AG09309 (cell line): Measurements from ENCODE around the gene TFF1.

Experiments
- DNase-seq: peaks from one replicate; pipeline ENCODE4 v3.0.0-alpha.2; 2010; ENCODE audit warnings: low read depth
- H3K4me3 ChIP-seq: 2 replicates; pipeline ENCODE4 v1.5.1; 2011; ENCODE audit warnings: mild to moderate bottlenecking, low read depth, low read length, moderate library complexity; ENCODE audit not compliant: control insufficient read depth
- CTCF ChIP-seq: IDR thresholded peaks from 2 replicates; pipeline ENCODE4 v1.5.1; 2011; ENCODE audit warnings: mild to moderate bottlenecking, low read depth, low read length, inconsistent platforms; ENCODE audit not compliant: insufficient read depth, control insufficient read depth; ENCODE audit errors: missing control alignments

The TFF1 gene

GRCh38 chr21:42384156-42384945 is 18.0 kb upstream of the TFF1 start:
- H3K4me3 ChIP-seq, result no peak overlapping the region
- no peak for TF ChIP-seq CTCF
- DNase-seq, result no peak

DNA sequence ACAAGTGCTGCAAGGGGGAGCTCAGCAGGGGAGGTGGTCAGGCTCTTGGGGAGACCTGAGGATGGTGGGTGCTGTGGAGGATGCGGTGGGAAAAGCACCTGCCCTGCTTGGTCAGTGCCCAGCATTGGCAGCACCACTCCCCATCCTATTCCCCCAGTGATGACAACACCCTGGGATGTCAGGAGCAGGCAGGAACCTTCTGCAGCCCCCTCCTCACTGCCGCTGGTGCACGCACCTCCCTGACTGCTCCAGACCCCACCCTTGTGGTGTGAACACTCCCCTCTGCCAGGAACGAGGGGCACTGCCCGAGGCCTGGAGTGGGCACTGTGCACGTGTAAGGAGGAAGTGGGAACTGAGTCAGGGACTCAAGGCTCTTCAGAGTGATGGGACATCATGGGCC is 17.0 kb upstream of the TFF1 start:
- no peak for TF ChIP-seq CTCF
- no peak overlapping the region for H3K4me3 ChIP-seq
- no peak for DNase-seq

GRCh38 chr21:42382915-42383314 is 16.6 kb upstream of the TFF1 start:
- TF ChIP-seq CTCF, result no peak
- DNase-seq, result no peak
- H3K4me3 ChIP-seq, result no peak overlapping the region

- no peak for DNase-seq
- peak; percentile 60 for TF ChIP-seq CTCF
- H3K4me3 ChIP-seq, result no peak overlapping the region
Observed at GRCh38 chr21:42381347-42381984, 15.1 kb upstream of the TFF1 start.

GRCh38 chr21:42379426-42380215 is 13.3 kb upstream of the TFF1 start:
- TF ChIP-seq CTCF, result no peak
- DNase-seq, result no peak

DNA sequence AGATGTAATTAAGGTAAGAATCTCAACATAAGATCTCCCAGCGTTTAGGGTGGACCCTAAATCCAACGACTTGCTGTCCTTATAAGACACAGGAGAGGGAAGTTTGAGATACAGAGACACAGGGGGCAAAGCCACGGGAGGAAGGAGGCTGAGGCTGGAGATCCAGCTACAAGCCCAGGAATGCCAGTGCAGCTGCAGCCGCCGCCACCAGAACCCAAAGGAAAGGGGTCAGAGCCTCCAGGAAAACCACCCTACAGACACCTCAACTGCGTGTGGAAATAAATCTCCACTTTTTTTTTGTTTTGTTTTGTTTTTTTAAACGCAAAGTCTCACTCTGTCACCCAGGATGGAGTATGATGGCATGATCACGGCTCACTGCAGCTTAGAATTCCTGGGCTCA is 12.1 kb upstream of the TFF1 start:
- no peak for DNase-seq
- no peak for TF ChIP-seq CTCF
- H3K4me3 ChIP-seq, result no peak overlapping the region

More at GRCh38 chr21:42379426-42380215, 13.3 kb upstream of the TFF1 start:
- H3K4me3 ChIP-seq, result no peak overlapping the region
